Smooth muscle cell (in vitro differentiated cells): ENCODE data around the gene DGCR2. TPM values are rescaled to one million over a fixed set of nuclear protein-coding genes. Genes with fewer than 3 reads are reported as not detected.
"Not testable (repeated sequence)": the region's sequence is repeated elsewhere in the genome, so short reads cannot be mapped to it uniquely, and the experiment has no call there.

Source experiments
- DNase-seq: peaks from one replicate; lab custom pipeline; 2025; ENCODE audit not compliant: unreplicated experiment; lab: John Stamatoyannopoulos, UW
- H2AFZ ChIP-seq: fragments of 200-600 bp; sonication (generic); 2 replicates; pipeline ENCODE4 v1.6.0; 2016; ENCODE audit warnings: antibody characterized with exemption, low read depth, mild to moderate bottlenecking
- H3F3A ChIP-seq: fragments of 200-600 bp; sonication (generic); 2 replicates; pipeline ENCODE4 v1.6.0; 2017; ENCODE audit warnings: antibody characterized with exemption, low read depth
- H3K27ac ChIP-seq: fragments of 200-600 bp; sonication (generic); 2 replicates; pipeline ENCODE4 v1.5.1; 2016; ENCODE audit warnings: low read depth, mild to moderate bottlenecking
- H3K27me3 ChIP-seq: fragments of 200-600 bp; sonication (generic); 2 replicates; pipeline ENCODE4 v1.6.1; 2016; ENCODE audit warnings: low read depth, mild to moderate bottlenecking
- H3K36me3 ChIP-seq: fragments of 200-600 bp; sonication (generic); 2 replicates; pipeline ENCODE4 v1.5.1; 2016; ENCODE audit warnings: low read depth
- H3K4me1 ChIP-seq: fragments of 200-600 bp; sonication (generic); 2 replicates; pipeline ENCODE4 v1.5.1; 2016; ENCODE audit warnings: low read depth
- H3K4me2 ChIP-seq: fragments of 200-600 bp; sonication (generic); 2 replicates; pipeline ENCODE4 v1.6.0; 2016; ENCODE audit warnings: mild to moderate bottlenecking
- H3K4me3 ChIP-seq: fragments of 200-600 bp; sonication (generic); 2 replicates; pipeline ENCODE4 v1.5.1; 2016; ENCODE audit warnings: mild to moderate bottlenecking
- H3K79me2 ChIP-seq: fragments of 200-600 bp; sonication (generic); 2 replicates; pipeline ENCODE4 v1.6.0; 2016; ENCODE audit warnings: low read depth, mild to moderate bottlenecking
- H3K9ac ChIP-seq: fragments of 200-600 bp; sonication (generic); 2 replicates; pipeline ENCODE4 v1.6.0; 2016; ENCODE audit warnings: low read depth
- H3K9me3 ChIP-seq: fragments of 200-600 bp; sonication (generic); replicated peaks from 2 replicates; pipeline ENCODE4 v1.5.1; 2016; ENCODE audit warnings: low read depth
- H4K20me1 ChIP-seq: fragments of 200-600 bp; sonication (generic); 2 replicates; pipeline ENCODE4 v1.6.0; 2016; ENCODE audit warnings: low read depth
- CTCF ChIP-seq: fragments of 200-600 bp; sonication (generic); IDR thresholded peaks from 2 replicates; pipeline ENCODE4 v1.5.1; 2017; ENCODE audit warnings: borderline replicate concordance, mild to moderate bottlenecking, antibody characterized with exemption; ENCODE audit not compliant: insufficient read depth, poor library complexity, severe bottlenecking
- WGBS: methylation state at CpG from one replicate; pipeline ENCODE4 v1.1.7; 2016; ENCODE audit warnings: low lambda C conversion rate; 5-methylcytosine and 5-hydroxymethylcytosine counted together
- polyA plus RNA-seq: library from polyadenylated mRNA; unstranded; fragments of >200 nt; fragmentation: Nextera tagmentation; extraction: Ambion mirVana; gene quantifications from 2 replicates; pipeline ENCODE4 v1.2.1, GENCODE V29; 2016
- total RNA-seq: library from RNA; depleted of rRNA; stranded (reverse); fragments of >200 nt; gene quantifications from 2 replicates; pipeline ENCODE4 v1.2.3, GENCODE V29; 2014

DGCR2 gene
- total and polyA plus RNA-seq, 2 experiments from 2014 or later: 46.7 to 53.2 TPM

- Histone ChIP-seq H3K4me3 (no peak overlapping the region), H3K9me3 (no peaks in the 10 kb centered on the region), H2AFZ (no peak overlapping the region), H3K4me1 (peaks cover 5% of the 10 kb centered on the region), H3K4me2 (no peak overlapping the region), H3K9ac (no peak overlapping the region), H3K27me3 (no peaks in the 10 kb centered on the region), H3K27ac (peak overlapping the region; percentile 82), H3K36me3 (no peaks in the 10 kb centered on the region), H4K20me1 (peaks cover 63% of the 10 kb centered on the region), H3K79me2 (no peaks in the 10 kb centered on the region), H3F3A (peaks cover 10% of the 10 kb centered on the region)
- no peak for DNase-seq
- TF ChIP-seq CTCF: peak; percentile 27
- WGBS: 36% methylated on average over 1 of the region's 1 CpG
Observed at GRCh38 chr22:19085233-19085718, 36.9 kb downstream of the DGCR2 start.

GRCh38 chr22:19084586-19084985 is 37.6 kb downstream of the DGCR2 start:
- H3K27ac ChIP-seq, H2AFZ ChIP-seq, H3K9me3 ChIP-seq, H3K79me2 ChIP-seq, H3K27me3 ChIP-seq, H3K9ac ChIP-seq, H3K4me2 ChIP-seq, H3F3A ChIP-seq, DNase-seq, H3K4me3 ChIP-seq, H3K36me3 ChIP-seq, H3K4me1 ChIP-seq: not testable (repeated sequence)
- H4K20me1 ChIP-seq: peaks cover 56% of the 10 kb centered on the region
- WGBS: 100% methylated on average over 2 of the region's 32 CpGs

GRCh38 chr22:19084126-19084525 is 38.1 kb downstream of the DGCR2 start:
- H3K9me3 ChIP-seq, H3K79me2 ChIP-seq, DNase-seq, H3F3A ChIP-seq, H3K27me3 ChIP-seq, H3K4me1 ChIP-seq, H3K4me3 ChIP-seq, H3K4me2 ChIP-seq, H3K36me3 ChIP-seq, H3K9ac ChIP-seq, H3K27ac ChIP-seq, H2AFZ ChIP-seq: not testable (repeated sequence)
- WGBS: 83% methylated on average over 13 of the region's 30 CpGs
- H4K20me1 ChIP-seq: peaks cover 51% of the 10 kb centered on the region

- no peak for TF ChIP-seq CTCF
- H3K4me3 ChIP-seq: no peak overlapping the region
- peaks cover 5% of the 10 kb centered on the region for H3K4me1 ChIP-seq
- H3F3A ChIP-seq: peaks cover 10% of the 10 kb centered on the region
- 77% methylated on average over 13 of the region's 13 CpGs for WGBS
- H2AFZ ChIP-seq: no peak overlapping the region
- peaks cover 57% of the 10 kb centered on the region for H4K20me1 ChIP-seq
- H3K9me3 ChIP-seq: no peaks in the 10 kb centered on the region
- H3K27me3 ChIP-seq: no peaks in the 10 kb centered on the region
- no peak overlapping the region for H3K9ac ChIP-seq
- H3K27ac ChIP-seq: no peak overlapping the region
- H3K4me2 ChIP-seq: no peak overlapping the region
- H3K79me2 ChIP-seq: no peaks in the 10 kb centered on the region
- no peaks in the 10 kb centered on the region for H3K36me3 ChIP-seq
- no peak for DNase-seq
Observed at GRCh38 chr22:19082793-19083192, 39.4 kb downstream of the DGCR2 start.

GRCh38 chr22:19082101-19082500 is 40.1 kb downstream of the DGCR2 start:
- H2AFZ ChIP-seq: no peak overlapping the region
- H3K9ac ChIP-seq: no peak overlapping the region
- no peaks in the 10 kb centered on the region for H3K27me3 ChIP-seq
- WGBS: 74% methylated on average over 3 of the region's 3 CpGs
- H3K79me2 ChIP-seq: no peaks in the 10 kb centered on the region
- H3K4me3 ChIP-seq: no peak overlapping the region
- H3K4me2 ChIP-seq: peak overlapping the region; percentile 13
- no peaks in the 10 kb centered on the region for H3K36me3 ChIP-seq
- no peaks in the 10 kb centered on the region for H3K9me3 ChIP-seq
- H4K20me1 ChIP-seq: peaks cover 52% of the 10 kb centered on the region
- peak overlapping the region; percentile 39 for H3K27ac ChIP-seq
- peaks cover 5% of the 10 kb centered on the region for H3K4me1 ChIP-seq
- H3F3A ChIP-seq: peaks cover 10% of the 10 kb centered on the region
- no peak for TF ChIP-seq CTCF
- DNase-seq: no peak
